ENCODE data around the gene KIRREL3.

The KIRREL3 gene

GRCh38 chr11:126479178-126479930 is 521.2 kb downstream of the KIRREL3 start:
- DNase-seq: no peak

DNA sequence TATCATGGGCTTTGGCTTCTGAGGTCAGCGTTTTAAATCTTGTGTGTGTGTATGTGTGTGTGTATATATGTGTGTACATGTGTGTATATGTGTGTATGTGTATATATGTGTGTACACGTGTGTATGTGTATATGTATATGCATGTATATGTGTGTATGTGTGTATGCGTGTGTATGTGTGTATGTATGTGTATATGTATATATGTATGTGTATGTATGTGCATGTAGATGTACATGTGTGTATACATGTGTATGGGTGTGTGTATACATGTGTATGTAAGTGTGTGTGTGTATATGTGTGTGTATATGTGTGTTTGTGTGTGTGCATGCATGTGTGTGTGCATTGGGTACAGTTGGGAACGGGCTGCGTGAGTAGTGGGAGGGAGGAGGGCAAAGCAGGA is 522.1 kb downstream of the KIRREL3 start:
- DNase-seq: no peak

DNA sequence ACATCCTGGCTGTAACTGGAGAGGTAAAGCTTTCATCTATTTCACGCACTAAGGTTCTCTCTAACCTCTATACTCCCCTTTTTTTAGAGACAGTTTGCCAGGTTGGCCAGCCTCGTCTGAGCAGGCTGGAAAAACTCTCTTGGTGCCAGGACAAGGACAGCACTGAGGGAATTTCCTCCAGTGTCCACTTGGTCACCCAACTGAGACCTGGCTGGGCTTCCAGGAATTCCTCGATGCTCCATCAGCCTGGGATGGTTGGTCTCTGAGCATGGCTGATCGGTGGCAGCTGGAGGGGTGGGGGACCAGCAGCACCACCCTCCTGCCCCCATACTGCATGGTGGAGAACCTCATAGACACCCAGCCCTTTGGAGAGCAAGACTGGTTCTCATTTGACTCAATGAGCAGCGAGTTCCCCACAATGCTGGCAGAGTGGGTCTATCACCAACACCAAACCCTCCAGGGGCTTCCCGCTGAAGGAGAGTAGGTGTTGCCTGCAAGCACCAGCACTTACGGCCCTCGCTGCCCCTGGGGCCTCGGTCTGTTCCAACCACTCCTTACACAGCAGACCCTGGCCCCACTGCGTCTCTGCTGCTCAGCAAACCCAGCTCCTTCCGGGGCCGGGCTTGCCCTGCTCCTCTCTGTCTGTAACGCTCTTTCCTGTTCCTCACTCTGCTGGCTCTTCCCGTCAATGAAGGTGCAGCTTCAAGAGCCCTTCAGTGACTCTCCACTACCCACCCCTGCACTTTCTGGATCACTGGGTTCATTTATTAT is 522.9 kb downstream of the KIRREL3 start:
- DNase-seq: no peak

DNA sequence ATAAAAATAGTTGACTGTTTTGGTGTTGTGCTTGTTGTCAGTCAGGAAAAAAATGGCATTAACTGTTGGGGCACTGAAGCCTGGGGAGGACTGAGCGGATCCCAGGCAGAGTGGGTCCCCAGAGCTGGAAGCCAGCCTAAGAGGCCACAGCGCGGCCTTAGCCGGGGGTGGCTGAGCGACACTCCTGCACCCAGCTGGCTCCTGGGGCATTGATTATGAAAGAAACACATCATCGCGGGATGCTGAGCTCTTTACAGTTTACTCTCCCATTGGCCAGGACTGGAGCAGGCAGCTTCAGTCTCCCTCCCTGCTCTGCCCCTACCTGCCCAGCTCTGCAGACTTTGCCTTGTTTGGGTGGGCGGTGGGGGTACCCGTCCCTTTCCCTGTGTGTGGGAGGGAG is 523.6 kb downstream of the KIRREL3 start:
- DNase-seq: no peak

DNA sequence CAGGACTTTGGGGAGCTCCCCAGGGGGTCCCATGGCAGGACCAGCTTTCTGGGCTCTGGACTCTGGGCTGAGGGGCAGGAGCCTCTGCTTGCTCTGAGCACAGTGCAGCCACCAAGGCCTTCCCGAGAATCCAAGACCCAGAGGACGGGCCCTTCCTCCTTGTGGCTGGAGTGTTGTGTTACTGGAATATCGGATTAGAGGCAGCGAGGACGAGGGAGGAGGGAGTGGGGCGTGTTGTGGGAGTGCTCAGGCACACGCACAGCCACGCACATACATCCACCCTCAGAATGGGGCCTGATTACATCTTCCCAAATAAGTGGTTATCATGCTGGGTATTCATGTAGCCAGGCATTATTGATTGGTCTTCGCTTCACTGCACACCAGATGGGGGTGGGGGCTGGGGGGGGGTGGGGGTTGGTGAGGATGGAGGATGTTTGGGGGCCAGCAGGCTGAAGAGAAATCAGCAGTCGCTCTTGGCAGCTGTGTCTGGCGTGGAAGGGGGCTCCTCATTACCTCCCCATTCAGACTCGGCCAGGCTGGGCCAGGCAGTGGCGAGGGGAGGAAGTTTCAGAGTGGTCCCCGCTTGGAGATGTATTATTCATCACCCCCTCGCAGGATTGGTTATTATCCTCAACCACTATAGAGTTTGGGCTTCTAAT is 524.2 kb downstream of the KIRREL3 start:
- no peak for DNase-seq

GRCh38 chr11:126475014-126475991 is 525.3 kb downstream of the KIRREL3 start:
- no peak for DNase-seq

- no peak for DNase-seq
These were observed 526.4 kb downstream of the KIRREL3 start for GRCh38 chr11:126474220-126474619.

GRCh38 chr11:126473269-126473668 is 527.3 kb downstream of the KIRREL3 start:
- no peak for DNase-seq

DNA sequence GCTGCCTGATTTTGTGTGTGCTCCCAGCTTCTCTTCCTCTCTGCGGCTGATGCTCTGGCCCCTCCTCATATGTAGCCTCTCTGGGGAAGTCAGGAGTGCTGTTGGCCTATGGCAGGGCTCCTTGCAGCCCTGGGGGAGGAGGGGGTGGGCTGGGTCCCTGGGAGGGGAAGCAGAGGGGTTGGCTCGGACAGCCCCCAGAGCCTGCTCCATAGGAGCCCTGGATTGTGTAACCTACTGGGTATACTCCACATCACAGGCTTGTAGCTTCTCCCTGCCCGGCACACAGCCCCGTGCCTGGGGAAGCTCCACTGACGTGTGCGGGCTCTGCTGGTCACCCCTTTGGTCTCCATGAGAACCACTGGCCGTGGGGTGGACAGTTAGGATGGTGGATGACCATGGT is 531.3 kb downstream of the KIRREL3 start:
- DNase-seq: no peak

- DNase-seq: no peak
These were observed 532.5 kb downstream of the KIRREL3 start for GRCh38 chr11:126468102-126468521.

DNA sequence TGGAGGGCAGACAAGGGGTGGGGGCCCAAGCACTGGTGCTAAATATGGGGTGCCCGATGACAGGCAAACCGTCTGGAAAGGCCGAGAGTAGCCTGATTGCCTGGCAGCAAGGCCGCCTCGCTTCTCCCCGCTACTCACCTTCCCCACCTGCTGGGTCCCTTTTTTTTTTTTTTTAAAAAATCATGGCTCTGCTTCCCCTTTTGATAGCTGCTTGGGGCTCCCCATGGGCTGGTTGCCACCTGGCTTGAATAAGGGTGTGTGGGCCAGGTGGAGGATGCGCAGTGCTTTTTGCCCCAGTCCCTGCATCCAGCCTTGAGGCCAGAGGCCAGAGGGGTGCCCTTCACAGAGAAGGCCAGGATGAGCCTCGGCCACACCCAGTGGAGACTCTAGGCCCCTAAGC is 533.1 kb downstream of the KIRREL3 start:
- no peak for DNase-seq

- DNase-seq: no peak
These were observed 533.6 kb downstream of the KIRREL3 start for GRCh38 chr11:126467046-126467370.

DNA sequence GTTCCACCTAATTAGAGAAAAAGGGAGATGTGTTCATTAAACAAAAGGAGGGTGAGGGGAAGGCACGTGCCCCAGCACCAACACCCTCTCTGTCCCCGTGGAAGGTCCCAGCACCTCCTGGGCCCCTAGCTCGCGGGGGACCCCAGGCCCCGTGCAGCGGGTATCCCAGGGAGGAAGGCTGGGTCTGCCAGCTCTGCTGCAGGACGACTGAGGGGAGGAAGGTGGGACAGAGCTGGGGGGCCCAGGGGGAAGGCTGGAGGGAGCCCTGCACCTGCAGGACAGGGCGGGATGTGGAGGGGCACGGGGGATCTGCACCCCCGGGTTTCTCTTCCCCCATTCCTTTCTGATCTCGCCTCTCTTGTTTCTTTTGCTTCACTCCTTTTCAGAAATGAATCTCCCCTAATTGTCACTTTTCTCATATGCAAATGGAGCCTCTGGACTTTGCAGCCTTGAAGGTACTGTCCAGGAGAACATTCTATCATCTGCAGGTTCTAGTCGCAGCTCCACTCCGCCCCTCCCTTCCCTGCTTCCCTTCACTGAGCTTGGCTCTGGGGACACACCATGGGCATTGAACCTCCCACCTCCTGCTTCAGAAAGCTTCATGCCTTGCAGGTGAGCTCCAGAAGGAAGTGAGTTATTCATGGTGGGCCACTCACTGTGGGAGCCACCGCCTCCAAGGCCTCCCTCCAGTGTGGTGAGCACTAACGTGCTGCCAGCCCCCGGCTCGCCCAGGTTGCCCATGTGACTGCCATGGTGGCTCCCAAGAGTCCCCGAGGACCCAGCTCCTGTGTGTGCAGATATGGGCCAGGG is 534.1 kb downstream of the KIRREL3 start:
- no peak for DNase-seq

DNA sequence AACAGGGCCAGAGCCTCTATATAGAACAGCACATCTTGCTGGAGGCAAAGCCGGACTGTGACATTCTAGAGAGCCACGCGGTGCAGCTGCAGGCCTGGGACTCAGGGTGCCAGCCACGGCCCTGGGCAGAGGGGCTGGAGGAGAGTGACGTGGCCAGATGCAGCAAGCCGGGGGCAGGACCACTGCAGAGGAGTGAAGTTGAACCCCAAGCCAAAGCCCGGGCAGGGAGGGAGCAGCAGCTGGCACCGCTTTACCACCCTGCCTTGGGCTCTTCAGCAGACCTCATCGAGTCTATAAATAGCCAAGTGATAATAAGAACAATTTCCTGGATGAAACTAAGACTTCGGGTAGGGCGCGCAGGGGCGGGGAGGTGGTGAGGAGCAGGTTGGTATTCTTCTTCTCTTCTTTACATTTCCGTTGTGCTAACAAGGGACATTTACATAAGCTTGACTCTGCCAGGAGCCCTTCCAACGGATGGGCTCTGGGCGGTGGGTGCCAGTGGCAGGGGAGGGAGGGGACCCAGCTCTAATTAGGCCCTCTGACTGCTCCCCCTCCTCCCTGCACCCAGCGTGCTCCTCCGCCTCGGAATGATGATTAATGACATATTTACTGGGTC is 534.9 kb downstream of the KIRREL3 start:
- no peak for DNase-seq

GRCh38 chr11:126464796-126465195 is 535.8 kb downstream of the KIRREL3 start:
- DNase-seq: no peak

GRCh38 chr11:126462422-126462821 is 538.1 kb downstream of the KIRREL3 start:
- no peak for DNase-seq

DNA sequence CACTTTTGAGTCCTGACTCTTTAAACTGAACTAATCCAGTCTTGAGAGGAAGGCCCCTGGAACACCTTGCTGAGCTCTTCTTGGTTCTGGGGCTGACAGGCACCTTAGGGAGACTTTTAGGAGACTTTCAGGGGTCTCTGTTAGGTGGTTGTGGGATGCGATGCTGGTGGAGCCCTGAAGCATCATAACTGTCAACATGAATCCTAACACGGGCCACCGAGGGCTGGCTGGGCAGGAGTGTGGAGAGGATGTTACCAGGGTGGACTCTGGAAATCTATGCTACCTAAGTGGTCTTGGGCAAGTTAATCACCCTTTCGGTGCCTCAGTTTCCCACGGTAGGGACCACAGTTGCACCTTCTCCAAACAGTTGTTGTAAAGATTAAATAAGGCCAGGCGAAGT is 538.6 kb downstream of the KIRREL3 start:
- DNase-seq: no peak

GRCh38 chr11:126461096-126461440 is 539.5 kb downstream of the KIRREL3 start:
- DNase-seq: no peak

DNA sequence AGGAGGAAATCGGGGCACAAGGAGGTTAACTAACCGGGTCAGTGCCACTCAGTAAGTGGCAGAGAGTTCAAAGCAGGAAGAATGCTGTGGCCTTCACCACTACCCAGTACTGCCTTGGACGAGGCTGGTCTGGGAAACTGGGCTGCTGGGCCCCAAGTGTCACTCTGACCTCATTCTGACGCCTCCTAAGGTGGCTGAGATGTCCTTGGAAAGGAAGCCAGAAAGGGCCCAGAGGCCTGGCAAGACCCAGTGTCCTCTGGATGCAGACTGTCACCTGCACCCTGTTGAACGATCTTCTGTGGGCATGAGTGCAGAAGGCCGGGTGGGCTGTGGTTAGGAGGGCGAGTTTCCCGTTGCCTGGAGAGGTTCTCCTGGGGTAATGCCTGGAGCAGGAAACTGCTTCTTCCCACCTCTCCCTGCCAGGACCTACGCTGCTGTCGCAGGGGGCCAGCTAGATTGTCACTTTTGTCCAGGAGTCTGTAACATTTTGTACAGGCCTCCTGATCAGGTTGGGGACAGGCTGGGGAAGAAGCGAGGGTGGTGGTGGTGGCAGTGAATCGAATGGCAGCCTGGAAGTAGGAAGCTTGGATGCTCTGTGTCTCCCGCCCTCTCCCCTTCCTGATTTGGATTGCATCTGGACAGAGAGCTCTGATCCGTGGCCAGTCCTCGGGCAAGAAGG is 540.0 kb downstream of the KIRREL3 start:
- no peak for DNase-seq

DNA sequence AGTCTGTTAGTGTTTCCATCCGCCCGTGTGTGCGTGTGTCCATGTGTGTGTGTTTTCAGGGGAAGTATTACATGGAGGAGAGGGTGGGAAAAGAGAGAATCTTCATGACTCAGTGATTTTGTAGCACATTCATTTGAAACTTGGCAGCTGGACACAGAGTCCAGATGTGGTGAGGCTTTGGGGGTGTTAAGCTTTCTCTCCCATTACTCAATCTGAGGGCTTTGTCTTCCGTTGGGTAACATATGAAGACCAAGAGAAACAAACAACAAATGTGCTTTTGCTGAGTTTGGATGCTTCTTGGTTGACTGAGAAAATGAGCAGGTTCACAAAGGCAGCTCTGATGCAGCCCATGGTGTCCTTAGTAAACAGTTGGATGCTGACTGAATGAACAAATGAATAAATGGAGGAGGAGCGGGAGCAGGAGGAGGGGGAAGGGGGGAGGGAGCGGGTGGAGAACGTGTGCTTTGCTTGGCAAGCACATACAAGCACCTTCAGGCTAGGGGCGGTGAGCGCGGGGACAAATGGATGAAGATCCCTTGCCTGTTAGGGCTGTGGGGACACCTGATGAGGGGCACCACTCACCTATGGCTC is 540.8 kb downstream of the KIRREL3 start:
- no peak for DNase-seq

- no peak for DNase-seq
These were observed 542.8 kb downstream of the KIRREL3 start for GRCh38 chr11:126457817-126458216.

Measured in activated T-cell treated with anti-CD3 and anti-CD28 coated beads for 4 hours (primary cell).